GM21360 (cell line): ENCODE measurements around the gene EBPL.

ENCODE experiments used
- ATAC-seq: cut with Tn5 transposase; IDR thresholded peaks from one replicate; pipeline ENCODE4 v1.9.1; 2021; ENCODE audit warnings: mild to moderate bottlenecking, moderate library complexity; ENCODE audit not compliant: unreplicated experiment

EBPL gene

DNA sequence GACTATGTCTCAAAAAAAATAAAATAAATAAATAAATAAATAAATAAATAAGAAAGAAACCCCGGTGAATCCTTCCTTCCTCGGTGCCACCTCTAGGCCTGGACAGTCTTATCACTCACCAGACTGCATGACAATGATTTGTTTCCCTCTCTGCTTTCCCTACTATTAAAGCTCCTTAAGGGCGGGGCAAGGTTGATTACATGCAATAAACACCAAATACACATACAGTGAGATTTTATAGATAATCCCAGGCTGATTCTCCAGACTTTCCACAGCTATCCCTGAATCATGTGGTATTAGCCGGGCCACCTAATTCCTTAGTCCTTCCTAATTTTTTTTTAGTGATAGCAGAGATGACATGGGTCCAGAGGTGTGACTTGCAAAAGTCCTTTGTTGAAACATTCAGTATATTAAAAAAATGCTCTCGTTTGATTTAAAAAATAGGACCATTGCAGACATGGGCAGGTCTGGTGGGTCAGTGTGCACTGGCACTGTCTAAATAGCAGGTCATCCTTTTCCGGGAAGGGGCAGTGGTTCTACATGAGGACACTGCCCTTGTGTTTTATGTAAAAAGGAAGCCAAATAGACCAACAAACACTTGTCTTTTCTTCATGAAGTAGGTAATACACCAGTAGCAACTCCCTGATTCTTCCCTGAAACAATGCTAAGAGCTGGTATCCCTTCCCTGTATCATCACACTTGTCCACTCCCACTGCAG lies 14.5 kb downstream of the EBPL start:
- no peak for ATAC-seq

DNA sequence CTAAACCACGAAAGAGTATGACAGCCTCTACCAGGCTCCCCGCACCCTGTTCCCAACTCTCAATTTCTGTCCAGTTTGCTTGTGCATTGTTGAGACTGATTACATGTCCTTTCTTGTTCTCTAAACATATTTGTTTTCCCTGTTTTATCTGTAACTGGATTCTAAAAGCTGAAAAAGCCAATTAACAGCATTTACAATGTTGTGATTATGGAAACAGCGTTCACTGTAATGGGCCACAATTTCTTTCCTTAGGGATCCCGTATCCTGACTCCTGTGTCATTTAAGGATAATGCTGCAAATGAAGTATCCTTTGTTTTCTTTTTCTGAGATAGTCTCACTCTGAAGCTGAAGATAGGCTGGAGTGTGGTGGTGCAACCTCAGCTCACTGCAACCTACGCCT lies 20.5 kb downstream of the EBPL start:
- no peak for ATAC-seq

DNA sequence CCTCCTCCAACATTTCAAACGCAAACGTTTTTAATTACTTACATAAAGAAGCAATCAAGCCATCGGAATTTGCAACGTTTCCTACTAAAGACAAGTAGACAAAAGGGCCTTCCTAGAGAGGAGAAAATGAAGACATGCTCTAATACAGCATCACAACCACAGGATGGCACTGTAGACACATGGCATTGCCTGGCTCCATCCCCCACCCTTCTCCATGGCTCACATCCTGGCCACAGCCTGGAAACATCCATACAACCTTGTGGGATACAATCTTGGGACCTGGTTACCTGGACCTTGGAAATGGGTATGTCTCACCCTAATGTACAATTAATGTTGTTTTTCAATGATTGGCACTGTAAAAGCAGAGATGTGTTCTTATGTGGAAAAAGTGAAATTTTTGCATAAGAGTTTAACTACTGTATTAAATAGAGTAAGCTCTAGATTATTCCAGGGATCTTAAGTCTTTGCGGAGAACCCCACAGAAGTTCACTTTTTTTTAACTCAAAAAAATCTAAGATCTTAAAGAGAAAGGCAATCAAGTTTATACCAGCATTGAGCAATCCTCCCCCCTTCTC lies 21.5 kb downstream of the EBPL start:
- no peak for ATAC-seq

DNA sequence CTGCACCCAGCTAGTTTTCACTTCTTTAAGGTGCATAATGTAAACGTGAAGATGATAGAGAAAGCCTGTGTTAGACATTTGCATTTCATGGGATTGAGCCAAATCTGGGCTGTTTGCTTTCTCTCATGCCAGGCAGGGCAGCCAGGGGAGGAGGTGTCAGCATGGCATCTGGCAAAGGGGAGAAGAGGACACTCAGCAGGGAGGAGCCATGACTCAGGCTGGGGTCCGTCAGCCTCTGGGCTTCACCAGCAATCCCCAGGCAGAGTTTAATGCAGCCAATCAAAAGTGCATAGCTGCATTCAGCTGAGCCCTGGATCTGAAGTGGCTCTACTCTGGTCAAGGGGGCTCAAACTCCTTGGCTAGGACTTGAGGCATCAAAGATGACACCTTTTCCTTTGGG lies 23.5 kb downstream of the EBPL start:
- ATAC-seq = no peak

DNA sequence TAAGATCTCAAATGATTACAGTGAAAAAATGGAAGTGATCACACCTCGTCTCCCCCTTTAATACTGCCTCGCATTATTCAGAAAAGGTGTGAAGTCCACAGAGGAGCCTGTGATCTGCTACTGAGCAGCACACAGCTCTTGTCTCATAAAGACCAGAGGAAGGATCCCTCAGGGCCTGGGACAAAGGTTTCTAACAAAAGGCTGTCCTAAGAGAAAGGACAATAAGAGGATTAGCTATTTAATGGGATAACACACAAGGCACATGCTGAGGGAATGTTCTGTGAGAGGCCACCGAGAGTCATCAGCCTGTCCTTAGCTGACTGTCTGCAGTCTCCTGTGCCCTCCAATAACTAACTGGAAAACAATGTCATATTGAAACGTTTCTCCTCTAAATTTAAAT lies 26.7 kb downstream of the EBPL start:
- no peak for ATAC-seq

DNA sequence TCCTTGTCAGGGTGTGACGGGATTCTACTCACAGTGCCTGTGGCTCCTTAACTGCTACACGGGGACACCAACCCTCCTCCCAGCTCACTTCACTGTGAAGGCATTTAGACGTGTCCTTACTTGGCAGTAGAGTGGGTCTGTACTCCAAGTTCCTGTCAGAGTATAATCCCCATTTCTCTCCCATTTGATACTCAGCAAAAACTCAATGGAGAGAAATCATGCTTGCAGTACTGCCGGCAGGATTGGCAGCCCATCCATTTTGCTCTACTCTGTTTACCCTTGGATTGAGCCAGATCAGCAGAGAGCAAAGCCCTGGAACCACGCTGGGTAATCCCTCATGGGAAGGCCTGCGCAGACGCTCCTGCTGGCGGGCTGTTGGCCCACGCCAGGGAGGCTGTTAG lies 34.0 kb downstream of the EBPL start:
- no peak for ATAC-seq

DNA sequence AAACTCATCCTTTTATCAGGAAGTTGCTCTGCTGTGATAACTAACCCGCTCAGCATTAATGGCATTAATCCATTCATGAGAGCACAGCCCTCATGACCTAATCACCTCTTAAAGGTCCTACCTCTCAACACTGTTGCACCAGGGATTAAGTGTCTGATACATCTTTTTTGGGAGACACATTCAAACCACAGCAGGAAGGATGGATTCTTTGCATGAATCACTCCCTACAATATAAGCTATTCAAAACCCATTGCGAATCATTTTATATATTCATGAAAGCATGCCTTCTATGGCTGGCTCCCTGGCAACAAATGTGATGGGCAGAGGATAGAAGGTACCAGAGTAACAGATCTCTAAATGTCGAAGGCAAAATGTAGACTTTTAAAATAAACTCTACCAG lies 35.4 kb downstream of the EBPL start:
- ATAC-seq = no peak

DNA sequence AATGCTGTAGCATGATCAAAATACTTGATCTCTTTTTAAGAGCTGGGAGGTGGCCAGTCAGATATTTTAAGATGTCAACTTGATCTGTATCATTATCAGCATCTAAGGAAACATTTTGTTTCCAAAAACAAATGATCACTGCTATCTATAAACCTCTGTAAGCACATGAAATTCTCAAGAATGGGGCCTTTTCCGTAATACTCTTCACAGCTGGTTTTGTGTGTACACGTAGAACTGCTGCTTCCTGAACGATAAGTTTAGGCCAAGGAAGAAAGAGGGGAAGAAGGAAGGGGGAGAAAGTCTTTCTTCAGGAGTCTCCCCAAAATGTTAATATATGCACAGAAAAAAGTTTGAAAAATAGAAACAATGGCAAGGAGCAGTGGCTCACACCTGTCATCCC lies 37.3 kb downstream of the EBPL start:
- no peak for ATAC-seq

DNA sequence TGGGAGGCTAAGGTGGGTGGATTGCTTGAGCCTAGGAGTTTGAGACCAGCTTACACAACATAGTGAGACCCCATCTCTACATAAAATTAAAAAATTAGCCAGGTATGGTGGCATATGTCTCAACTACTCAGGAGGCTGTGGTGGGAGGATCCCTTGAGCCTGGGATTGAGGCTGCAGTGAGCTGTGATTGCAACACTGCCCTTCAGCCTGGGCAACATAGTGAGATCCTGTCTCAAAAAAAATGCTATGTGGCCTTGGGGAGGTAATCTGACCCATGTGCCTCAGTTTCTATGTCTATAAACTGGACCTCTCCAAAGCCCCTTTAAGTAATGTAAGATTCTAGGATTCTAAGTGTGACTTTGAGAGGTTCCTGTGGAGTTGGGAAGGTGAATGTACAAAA lies 37.8 kb downstream of the EBPL start:
- ATAC-seq = no peak

DNA sequence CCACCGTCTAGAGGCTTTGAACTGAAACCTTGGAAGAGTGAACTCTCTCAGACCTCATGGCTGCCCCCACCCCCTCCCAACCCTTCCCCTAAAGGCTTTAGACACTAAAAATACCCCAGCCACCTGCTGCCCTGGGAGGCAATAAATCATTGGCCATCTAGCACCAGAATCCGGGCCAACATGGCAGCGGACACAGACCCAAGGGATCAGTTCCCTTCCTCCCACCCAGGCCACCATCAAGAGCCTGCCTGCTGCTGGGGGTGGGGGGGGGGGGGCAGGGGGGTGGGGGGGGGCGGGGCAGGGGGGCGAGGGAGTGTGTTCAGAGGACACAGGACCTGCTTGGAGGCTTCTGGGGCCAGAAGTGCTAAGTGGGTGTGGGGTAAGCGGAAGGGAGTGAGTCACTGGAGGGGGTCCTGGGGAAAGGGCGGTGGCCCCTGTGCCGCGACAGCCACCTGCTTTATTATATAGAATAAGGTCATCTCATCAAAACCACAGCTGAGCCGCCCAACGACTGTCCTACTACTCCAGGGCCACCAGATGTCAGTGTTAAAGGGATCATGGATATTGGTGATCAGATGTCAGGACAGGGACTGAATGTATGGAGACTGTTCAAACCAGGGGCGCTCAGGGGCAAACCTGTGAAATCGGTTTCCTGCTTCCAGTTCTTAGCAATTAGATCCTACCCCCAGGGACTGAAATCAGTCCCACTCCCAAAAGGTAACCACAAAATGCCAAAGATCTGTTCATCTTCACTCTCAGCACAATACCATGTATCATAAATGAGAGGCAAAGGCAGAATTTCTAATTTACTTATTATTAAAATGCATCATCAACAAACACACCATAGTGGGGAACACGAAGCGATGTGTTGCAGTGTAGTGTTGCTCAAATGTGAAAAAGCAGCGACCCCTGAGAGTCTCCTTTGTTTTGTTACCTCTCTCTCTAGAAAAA lies 38.7 kb downstream of the EBPL start:
- no peak for ATAC-seq

DNA sequence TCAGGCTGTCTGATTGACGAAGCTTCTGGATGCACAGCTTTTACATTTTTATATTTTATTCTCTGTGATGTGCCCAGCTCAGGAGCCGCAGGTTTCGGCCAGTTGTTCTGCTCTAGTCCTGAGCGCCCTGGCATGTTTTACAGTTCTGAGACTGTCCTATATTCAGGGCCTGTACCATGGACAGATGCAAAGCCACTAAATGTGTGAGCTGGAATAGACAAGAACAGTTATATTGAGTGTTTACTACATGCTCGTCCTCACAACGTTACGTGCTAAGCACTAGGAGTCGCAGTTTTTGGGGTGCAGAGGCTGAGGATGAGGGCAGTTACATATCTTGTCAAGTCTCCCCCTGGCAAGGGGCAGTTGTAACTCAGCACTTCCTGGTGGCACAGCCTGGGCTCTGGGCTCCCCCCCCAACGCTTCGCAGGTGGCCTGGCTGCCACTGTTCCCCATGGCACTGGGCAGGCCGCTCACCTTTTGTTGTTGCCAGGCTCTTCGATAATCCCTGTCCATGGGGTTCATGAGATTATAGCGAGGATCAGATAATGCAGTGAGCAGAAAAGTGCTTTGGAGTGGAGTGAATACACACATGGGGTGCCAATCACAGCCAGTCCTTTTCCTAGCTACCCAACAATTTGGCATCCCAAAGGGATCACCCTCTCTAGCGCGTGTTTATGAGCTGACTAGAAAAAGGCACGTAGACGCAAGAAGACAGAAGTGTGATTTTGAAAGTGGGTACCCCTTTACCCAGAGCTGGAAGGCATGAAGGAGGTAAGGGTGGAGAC lies 39.5 kb downstream of the EBPL start:
- no peak for ATAC-seq

DNA sequence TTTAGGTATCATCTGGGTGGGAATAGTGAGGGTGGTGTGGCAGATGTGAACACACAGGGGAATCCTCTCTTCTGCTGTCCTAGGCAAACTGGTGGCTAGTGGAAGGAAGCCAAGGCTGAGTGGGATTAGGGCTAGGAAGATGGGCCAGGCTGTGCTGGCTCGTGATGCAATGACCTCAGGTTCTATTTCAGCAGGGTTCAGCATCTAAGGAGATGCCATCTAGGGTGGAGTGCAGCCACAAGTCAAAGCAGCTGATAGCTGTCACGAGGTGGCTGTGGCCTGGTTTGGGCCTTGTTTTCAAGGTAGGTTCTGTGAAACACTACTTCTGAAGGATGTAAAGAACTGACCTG lies 41.3 kb downstream of the EBPL start:
- no peak for ATAC-seq

DNA sequence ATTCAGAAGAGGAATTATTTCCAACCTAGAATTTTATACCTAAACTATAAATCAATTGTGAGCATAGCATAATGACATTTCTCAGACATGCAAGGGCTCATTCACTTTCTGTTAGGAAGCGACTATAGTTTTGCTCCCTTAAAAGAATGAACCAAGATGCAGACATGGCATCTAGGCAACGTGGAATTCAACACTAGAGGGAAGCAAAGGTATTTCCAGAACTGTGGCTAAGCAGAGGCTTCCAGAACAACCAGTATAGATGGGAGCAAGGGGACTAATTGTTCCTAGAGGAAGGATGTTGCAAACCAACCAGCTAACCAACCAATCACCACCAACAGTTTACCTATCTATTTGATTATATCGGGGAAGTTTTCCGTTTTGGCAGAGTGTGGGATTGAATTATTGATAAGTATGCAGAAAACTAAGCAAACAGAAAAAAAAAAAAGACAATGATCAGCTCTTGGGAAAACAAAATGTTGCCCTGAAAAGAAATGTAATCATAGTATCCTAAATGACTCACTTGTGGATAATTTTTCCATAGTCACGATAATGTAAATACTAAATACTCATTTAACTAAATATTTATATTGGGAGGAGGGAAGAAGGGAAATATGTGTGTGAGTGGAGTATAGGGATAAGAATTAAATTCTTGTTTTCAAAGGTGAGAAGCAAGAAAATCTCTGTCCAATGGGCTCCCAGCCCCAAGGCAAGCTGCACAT lies 41.9 kb downstream of the EBPL start:
- no peak for ATAC-seq

DNA sequence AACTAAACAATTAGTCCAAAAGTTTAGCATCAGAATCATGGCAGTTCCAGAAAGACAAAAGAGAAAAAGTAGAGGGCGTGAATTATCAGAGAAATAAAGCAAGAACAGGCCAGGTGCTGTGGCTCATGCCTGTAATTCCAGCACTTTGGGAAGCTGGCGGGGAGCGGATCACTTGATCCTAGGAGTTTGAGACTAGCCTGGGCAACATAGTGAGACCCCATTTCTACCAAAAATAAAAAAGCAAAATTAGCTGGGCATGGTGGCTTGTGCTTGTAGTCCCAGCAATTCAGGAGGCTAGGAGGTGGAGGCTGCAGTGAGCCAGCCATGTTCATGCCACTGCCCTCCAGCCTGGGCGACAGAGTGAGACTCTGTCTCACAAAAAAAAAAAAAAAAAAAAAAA lies 44.6 kb downstream of the EBPL start:
- ATAC-seq = no peak

DNA sequence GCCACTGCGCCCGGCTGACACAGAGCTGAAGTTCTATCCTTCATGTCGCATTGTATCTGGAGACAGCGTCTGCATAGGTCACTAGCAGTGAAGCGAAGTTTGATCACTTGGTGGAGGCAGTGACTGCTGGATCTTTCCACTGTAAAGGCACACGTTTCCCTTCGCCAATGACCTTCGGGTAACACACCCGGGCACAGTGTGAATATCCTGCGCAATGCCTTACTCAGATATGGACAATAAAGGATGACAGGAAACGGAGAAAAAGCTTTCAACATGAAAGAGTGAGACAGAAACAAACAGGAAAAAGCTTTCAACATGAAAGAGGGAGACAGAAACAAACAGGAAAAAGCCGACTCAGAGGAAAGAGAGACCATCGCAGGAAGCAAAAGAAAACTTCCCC lies 45.8 kb downstream of the EBPL start:
- no peak for ATAC-seq

DNA sequence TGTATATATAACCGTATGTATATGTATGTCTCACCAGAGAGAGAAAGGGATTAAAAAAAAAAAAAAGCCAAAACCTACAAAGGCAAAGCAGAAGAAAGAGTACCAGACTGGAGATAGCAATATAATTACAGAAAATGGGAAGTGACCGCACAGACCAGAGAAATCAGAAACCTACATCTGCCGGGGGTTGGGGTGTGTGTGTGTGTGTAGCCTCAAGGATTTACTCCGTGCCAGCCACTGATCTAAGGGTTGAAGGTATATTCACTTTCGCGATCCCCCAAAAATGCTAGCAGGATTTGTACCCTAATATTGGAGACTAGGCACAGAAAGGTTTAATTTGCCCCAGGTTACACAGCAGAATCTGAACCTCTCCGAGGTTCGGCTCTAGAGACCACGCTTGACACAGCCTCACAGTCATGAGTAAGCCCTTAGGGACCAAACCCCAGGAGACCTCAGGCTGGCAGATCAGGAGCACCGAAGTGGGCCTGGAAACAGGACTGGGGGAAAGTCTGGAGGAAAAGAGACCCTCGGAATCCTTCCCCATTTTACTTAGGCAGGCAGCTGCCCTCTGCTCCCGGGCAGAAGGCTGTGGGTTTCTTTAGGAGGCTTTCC lies 48.1 kb downstream of the EBPL start:
- no peak for ATAC-seq

DNA sequence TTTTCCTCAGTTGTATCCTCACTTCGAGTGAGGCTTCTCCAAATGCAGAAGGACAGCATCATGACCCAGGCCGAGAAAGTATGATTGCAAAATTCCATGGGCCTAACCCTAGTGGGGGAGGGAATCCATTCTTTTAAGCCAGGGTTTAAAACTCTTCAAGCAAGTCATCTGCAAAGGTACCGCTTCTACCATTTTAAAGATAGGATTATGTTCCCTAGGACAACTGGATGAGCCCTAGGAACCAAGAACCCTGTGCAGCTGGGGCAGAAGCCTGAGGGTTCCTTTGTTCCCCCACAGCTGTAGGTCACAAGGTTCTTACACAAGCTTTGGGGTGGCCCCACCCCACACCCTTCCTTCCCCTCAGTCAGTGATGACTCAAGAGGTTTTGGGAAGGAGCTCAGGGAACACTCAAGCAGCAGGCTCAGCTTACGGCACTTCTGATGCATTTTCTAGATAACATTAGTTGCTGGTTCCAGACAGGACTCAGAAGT lies 49.4 kb downstream of the EBPL start:
- ATAC-seq = no peak

DNA sequence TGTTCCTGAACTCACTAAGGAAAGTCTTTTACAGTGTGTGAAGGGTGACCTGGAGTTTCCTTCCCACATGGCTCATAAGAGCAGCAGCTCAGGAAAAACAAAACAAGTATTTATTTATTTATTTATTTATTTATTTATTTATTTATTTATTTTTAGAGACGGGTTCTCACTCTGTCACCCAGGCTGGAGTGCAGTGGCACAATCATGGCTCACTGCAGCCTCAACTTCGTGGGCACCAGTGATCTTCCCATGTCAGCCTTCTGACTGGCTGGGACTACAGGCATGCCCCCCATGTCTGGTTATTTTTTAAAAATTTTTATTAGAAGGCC lies 52.6 kb downstream of the EBPL start:
- no peak for ATAC-seq

DNA sequence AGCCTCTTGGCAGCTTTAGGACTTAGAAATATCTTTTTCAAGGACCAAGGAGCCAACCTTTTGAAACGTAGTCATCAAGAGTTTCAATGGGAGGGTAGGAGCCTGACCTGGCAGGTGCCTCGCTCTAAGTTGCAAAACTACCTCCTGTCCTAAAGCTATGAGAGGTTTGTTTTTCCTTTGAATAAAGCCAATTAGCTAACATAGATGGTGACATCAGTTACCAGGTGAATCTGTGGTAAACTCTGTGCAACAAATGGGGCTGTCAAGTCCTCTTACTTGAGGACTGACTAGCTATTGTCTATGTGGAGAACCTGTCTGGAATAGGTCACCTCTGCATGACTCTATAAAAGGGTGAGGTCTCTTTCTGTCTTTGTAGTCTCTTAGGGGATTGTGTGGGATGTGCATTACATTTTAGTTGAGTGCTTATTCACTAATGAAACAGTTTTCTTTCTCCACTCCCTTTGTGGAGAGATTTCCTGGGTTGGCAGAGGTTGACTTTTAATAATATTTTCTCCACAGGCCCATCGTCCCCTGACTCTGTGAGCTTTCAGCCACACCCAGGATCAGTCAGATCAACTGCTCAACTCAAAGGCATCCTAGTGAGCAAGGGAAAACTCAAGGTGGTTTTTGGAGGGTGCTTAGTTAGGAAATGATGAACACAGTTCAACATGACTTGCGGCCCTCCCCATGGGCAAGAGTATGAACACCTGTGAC lies 53.1 kb downstream of the EBPL start:
- no peak for ATAC-seq

DNA sequence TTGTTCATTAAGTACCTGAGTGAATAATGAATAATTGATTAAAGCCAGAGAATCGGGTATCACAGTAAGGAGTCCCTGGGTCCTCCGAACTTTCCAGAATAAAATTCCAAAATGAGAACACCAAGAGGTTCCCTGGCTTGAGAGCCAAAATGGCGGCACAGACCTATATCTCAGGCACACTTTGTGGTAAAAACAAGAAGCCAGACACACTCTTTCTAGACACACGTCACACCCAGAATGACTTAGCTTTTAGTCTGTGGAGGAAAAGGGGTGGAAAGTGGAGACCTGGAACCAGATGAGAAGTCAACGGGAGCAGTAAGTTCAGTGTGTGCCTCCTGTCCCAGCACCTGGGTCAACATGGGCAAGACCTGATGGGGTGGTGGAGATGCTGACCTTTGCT lies 54.6 kb downstream of the EBPL start:
- no peak for ATAC-seq
